Calu3 (cell line): ENCODE measurements around the gene PAX2. TPM values are rescaled to one million over a fixed set of nuclear protein-coding genes. Genes with fewer than 3 reads are reported as not detected.

Experiments
- BruUV-seq: library from RNA; stranded (reverse); fragments of 400-500 nt; replicated peaks from 2 replicates; lab custom pipeline; 2021; lab: Mats Ljungman, UMichigan
- CTCF ChIA-PET: fragments of 300-600 bp; sonication (Branson Sonifier 250); formaldehyde crosslinking; loops from one replicate; lab custom pipeline; 2022; ENCODE audit warnings: antibody characterized with exemption; lab: Charles Lee
- DNase-seq: peaks from one replicate; pipeline ENCODE4 v3.0.0; 2022
- H3K27ac Mint-ChIP-seq: one replicate; pipeline ENCODE4 v1.8.0; 2022; ENCODE audit warnings: mixed read lengths; ENCODE audit not compliant: unreplicated experiment
- H3K27me3 Mint-ChIP-seq: one replicate; pipeline ENCODE4 v1.8.0; 2022; ENCODE audit warnings: mixed read lengths; ENCODE audit not compliant: unreplicated experiment
- H3K36me3 Mint-ChIP-seq: one replicate; pipeline ENCODE4 v1.8.0; 2022; ENCODE audit warnings: mild to moderate bottlenecking, moderate library complexity, mixed read lengths; ENCODE audit not compliant: insufficient read depth, unreplicated experiment
- H3K4me1 Mint-ChIP-seq: one replicate; pipeline ENCODE4 v1.8.0; 2022; ENCODE audit warnings: mild to moderate bottlenecking, low read depth, mixed read lengths; ENCODE audit not compliant: unreplicated experiment
- H3K4me3 Mint-ChIP-seq: one replicate; pipeline ENCODE4 v1.8.0; 2022; ENCODE audit warnings: mild to moderate bottlenecking, low read depth, moderate library complexity, mixed read lengths; ENCODE audit not compliant: unreplicated experiment
- H3K9me3 Mint-ChIP-seq: one replicate; pipeline ENCODE4 v1.8.0; 2022; ENCODE audit warnings: low read depth, mixed read lengths; ENCODE audit not compliant: unreplicated experiment
- intact Hi-C: fragments of 100-400 bp; cut with micrococcal nuclease; formaldehyde crosslinking; loops from one replicate; pipeline ENCODE4 v1.10.0; 2022; ENCODE audit not compliant: unreplicated experiment
- total RNA-seq: library from RNA; stranded (reverse); gene quantifications from 2 replicates; pipeline ENCODE4 v1.2.3, GENCODE V29; 2022
- TF ChIP-seq, protein P1 (sequence below): fragments of 200-600 bp; IDR thresholded peaks from one replicate; pipeline ENCODE4 v1.8.0; 2022; ENCODE audit warnings: antibody characterized with exemption; ENCODE audit not compliant: unreplicated experiment

PAX2 gene
- total RNA-seq, 1 experiment from 2014 or later = not detected

DNA sequence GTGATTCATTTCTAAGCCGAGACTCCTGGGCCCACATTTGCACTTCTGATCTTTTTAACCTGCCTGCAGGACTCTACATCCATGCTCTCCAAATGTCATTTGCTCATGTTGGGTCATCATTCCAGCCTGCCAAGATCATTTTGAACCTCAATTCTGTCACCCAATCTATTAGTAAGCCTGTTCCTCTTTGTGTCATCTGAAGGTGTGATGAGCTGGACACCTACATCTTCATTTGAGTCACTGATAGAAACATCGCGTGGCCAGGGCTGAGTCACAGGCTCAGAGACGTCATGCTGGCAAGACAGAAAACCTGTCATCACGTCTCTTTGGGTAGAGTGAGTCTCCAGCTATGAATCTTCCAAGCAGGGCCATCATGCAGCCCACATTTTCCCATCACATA is 102.1 kb downstream of the PAX2 start:
- DNase-seq = no peak
- CTCF ChIA-PET = no interaction called here
- H3K27me3 Mint-ChIP-seq = peaks cover 77% of the 10 kb centered on the region
- H3K9me3 Mint-ChIP-seq = no peaks in the 10 kb centered on the region
- no TSS peak for BruUV-seq
- intact Hi-C loops = no loop called here
- no peaks in the 10 kb centered on the region for H3K36me3 Mint-ChIP-seq
- no peaks in the 10 kb centered on the region for H3K4me1 Mint-ChIP-seq
- no peak overlapping the region for H3K4me3 Mint-ChIP-seq
- H3K27ac Mint-ChIP-seq = no peak overlapping the region
- TF ChIP-seq, protein P1, sequence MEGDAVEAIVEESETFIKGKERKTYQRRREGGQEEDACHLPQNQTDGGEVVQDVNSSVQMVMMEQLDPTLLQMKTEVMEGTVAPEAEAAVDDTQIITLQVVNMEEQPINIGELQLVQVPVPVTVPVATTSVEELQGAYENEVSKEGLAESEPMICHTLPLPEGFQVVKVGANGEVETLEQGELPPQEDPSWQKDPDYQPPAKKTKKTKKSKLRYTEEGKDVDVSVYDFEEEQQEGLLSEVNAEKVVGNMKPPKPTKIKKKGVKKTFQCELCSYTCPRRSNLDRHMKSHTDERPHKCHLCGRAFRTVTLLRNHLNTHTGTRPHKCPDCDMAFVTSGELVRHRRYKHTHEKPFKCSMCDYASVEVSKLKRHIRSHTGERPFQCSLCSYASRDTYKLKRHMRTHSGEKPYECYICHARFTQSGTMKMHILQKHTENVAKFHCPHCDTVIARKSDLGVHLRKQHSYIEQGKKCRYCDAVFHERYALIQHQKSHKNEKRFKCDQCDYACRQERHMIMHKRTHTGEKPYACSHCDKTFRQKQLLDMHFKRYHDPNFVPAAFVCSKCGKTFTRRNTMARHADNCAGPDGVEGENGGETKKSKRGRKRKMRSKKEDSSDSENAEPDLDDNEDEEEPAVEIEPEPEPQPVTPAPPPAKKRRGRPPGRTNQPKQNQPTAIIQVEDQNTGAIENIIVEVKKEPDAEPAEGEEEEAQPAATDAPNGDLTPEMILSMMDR = no peak

DNA sequence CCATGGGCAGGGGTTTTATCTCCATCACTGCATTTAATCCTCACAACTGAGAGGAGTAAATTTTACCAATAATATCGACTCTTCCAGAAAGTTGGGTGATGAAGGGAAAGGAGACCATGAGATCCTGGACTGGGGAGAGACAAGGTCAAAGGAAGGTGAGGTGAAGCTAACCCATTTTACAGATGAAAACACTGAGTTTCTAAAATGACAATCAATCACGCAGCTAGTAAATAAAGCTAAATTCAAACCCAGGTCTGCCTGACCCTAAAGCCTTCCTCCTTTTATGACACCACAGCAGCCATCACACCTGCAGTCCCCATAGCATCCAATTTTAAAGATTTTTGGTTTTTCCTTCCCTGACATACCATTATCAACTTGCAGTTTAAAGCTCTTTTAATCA is 103.4 kb downstream of the PAX2 start:
- no peaks in the 10 kb centered on the region for H3K36me3 Mint-ChIP-seq
- peaks cover 84% of the 10 kb centered on the region for H3K27me3 Mint-ChIP-seq
- BruUV-seq = no TSS peak
- H3K9me3 Mint-ChIP-seq = no peaks in the 10 kb centered on the region
- H3K27ac Mint-ChIP-seq = no peak overlapping the region
- intact Hi-C loops = no loop called here
- TF ChIP-seq, protein P1 = no peak
- no peaks in the 10 kb centered on the region for H3K4me1 Mint-ChIP-seq
- H3K4me3 Mint-ChIP-seq = no peak overlapping the region
- CTCF ChIA-PET = interaction anchor here (1.2 kb wide), 1 partner anchor 30 kb away, joined by 4 read pairs; no protein-coding TSS in a partner anchor
- DNase-seq = no peak

DNA sequence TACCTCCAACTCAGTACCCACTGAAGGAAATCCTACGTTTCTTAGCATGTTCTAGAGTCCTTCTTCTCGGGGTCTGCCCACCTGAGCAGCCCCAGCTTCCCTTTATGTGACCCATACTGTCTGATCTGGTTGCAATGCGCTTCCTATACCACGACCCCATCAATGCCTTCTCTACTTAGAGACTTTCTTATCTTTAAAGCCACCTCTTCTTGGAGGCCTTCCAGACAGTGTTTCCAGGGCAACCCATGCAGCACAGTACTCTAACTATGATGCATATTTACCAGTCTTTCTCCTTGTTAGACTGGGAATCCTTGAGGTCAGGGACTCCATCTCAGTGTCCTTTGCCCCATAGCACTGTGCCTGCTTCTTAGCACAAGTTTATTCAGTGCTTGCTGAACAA is 112.9 kb downstream of the PAX2 start:
- CTCF ChIA-PET = no interaction called here
- no peaks in the 10 kb centered on the region for H3K36me3 Mint-ChIP-seq
- H3K9me3 Mint-ChIP-seq = no peaks in the 10 kb centered on the region
- H3K4me3 Mint-ChIP-seq = no peak overlapping the region
- H3K27me3 Mint-ChIP-seq = peaks cover 100% of the 10 kb centered on the region
- no peak overlapping the region for H3K27ac Mint-ChIP-seq
- no TSS peak for BruUV-seq
- intact Hi-C loops = no loop called here
- TF ChIP-seq, protein P1 = no peak
- no peaks in the 10 kb centered on the region for H3K4me1 Mint-ChIP-seq
- DNase-seq = no peak

DNA sequence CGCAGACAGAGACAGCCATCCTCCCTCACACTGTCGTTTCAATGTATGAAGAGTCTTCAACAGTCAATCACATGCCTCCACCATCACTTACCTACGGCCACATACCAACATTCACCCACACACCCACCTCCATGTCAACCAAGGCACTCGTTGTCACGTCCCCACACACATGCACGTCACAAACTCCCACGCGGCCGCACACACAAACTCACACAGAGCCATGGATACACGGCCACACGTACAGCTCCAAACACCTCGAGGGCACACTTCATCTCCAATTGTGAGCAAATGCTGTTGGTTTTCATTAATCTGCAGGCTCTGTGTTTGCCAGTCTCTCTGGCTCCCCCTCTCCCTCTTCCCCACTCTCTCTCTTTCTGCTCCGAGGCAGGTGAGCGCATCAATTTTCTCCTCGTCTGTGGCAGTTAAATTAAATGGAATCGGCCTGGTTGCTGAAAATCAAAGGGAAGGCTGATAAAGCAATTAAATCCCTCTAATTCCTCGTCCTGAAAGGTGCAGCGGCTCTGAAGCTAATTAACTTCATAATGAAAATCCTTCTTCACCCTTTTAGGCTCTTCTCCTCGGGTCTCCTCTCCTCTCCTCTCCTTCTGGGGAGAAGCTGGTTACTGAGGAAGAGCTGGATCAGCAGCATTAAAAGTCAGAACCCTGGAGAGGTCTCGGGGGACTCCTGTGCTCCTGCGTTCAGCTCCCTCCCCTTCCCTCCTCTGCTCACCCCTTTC is 113.5 kb downstream of the PAX2 start:
- CTCF ChIA-PET = interaction anchor here (0.5 kb wide), 1 partner anchor 33 kb away, joined by 8 read pairs; no protein-coding TSS in a partner anchor
- H3K27me3 Mint-ChIP-seq = peaks cover 100% of the 10 kb centered on the region
- no peaks in the 10 kb centered on the region for H3K36me3 Mint-ChIP-seq
- H3K4me3 Mint-ChIP-seq = no peak overlapping the region
- BruUV-seq = no TSS peak
- DNase-seq = no peak
- H3K27ac Mint-ChIP-seq = no peak overlapping the region
- TF ChIP-seq, protein P1 = no peak
- H3K9me3 Mint-ChIP-seq = no peaks in the 10 kb centered on the region
- intact Hi-C loops = no loop called here
- H3K4me1 Mint-ChIP-seq = no peaks in the 10 kb centered on the region
